Loucy (cell line): ENCODE data around the gene TMEM63A.

Experiments
- H2AFZ ChIP-seq: fragments of 200-600 bp; sonication (generic); 2 replicates; pipeline ENCODE4 v1.6.0; 2016; ENCODE audit warnings: antibody characterized with exemption, mild to moderate bottlenecking, low read length, moderate library complexity
- H3F3A ChIP-seq: fragments of 200-600 bp; 2 replicates; pipeline ENCODE4 v1.6.0; 2016; ENCODE audit warnings: antibody characterized with exemption, low read depth, mild to moderate bottlenecking
- H3K27me3 ChIP-seq: fragments of 200-600 bp; sonication (generic); 2 replicates; pipeline ENCODE4 v1.6.1; 2014; ENCODE audit warnings: low read length, mild to moderate bottlenecking; ENCODE audit not compliant: insufficient read depth, poor library complexity, severe bottlenecking
- H3K36me3 ChIP-seq: fragments of 200-600 bp; sonication (generic); 2 replicates; pipeline ENCODE4 v1.6.1; 2016; ENCODE audit warnings: low read length; ENCODE audit not compliant: insufficient read depth
- H3K4me1 ChIP-seq: fragments of 200-600 bp; sonication (generic); 2 replicates; pipeline ENCODE4 v1.5.1; 2014; ENCODE audit warnings: low read length, mild to moderate bottlenecking; ENCODE audit not compliant: insufficient read depth, poor library complexity, severe bottlenecking
- H3K4me2 ChIP-seq: fragments of 200-600 bp; sonication (generic); 2 replicates; pipeline ENCODE4 v1.6.0; 2014; ENCODE audit warnings: antibody characterized with exemption, low read length, low read depth, mild to moderate bottlenecking; ENCODE audit not compliant: poor library complexity, severe bottlenecking
- H3K4me3 ChIP-seq: fragments of 200-600 bp; sonication (generic); 2 replicates; pipeline ENCODE4 v1.5.1; 2014; ENCODE audit warnings: low read length, mild to moderate bottlenecking, mixed read lengths; ENCODE audit not compliant: poor library complexity, severe bottlenecking
- H3K79me2 ChIP-seq: fragments of 200-600 bp; sonication (generic); 2 replicates; pipeline ENCODE4 v1.6.1; 2014; ENCODE audit warnings: low read length; ENCODE audit not compliant: insufficient read depth
- H3K9ac ChIP-seq: fragments of 200-600 bp; sonication (generic); 2 replicates; pipeline ENCODE4 v1.6.0; 2014; ENCODE audit warnings: mild to moderate bottlenecking, low read depth, low read length, moderate library complexity; ENCODE audit not compliant: poor library complexity, severe bottlenecking
- H3K9me2 ChIP-seq: fragments of 200-600 bp; sonication (generic); replicated peaks from 2 replicates; pipeline ENCODE4 v1.6.1; 2016; ENCODE audit warnings: low read depth, low read length, mixed read lengths
- H3K9me3 ChIP-seq: fragments of 200-600 bp; sonication (generic); 2 replicates; pipeline ENCODE4 v1.6.1; 2014; ENCODE audit warnings: mild to moderate bottlenecking, antibody characterized with exemption, low read length, low read depth; ENCODE audit not compliant: insufficient read depth
- H4K20me1 ChIP-seq: fragments of 200-600 bp; sonication (generic); 2 replicates; pipeline ENCODE4 v1.6.0; 2014; ENCODE audit warnings: antibody characterized with exemption, low read length, mild to moderate bottlenecking; ENCODE audit not compliant: insufficient read depth, poor library complexity, severe bottlenecking
- CTCF ChIP-seq: fragments of 200-600 bp; sonication (generic); conservative IDR thresholded peaks from 2 replicates; pipeline ENCODE4 v1.5.1; 2014; ENCODE audit warnings: mild to moderate bottlenecking, antibody characterized with exemption, low read length
- EZH2phosphoT487 ChIP-seq: fragments of 200-600 bp; IDR thresholded peaks from 2 replicates; pipeline ENCODE4 v1.6.1; 2018; ENCODE audit warnings: antibody characterized with exemption, mild to moderate bottlenecking, moderate library complexity, borderline replicate concordance

The TMEM63A gene

DNA sequence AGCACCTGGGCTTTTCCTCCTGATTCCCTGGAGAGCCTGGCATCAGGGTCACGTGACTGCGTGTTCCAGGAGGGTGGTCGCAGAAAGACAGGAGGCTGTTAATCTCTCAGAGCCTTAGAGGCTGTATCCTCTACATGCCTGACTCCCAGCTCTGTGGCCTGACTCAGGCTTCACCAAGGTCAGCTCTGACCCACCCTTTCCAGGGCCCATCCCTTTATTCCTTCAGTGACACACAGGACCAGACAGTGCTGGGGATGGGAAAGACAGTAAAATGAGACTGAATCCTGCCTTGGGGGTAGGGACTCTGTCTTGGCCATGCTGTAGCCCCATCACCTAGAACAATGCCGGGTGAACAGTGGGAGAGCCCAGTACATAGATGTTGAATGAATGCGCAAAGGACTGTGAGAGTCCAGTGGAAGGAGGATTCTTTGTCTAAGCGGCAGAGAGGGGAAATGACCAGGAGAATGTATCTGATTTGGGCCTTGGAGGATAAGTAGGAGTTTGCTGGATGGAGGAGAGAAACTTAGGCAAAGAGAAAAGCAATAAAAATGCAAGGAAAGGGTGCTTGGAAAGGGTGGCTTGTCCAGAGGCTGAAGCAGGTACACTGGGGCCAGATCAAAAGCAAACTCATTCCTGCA, 39.3 kb downstream of the TMEM63A start:
- H3K9me3 ChIP-seq: no peaks in the 10 kb centered on the region
- no peaks in the 10 kb centered on the region for H3K79me2 ChIP-seq
- H3K36me3 ChIP-seq: peaks cover 13% of the 10 kb centered on the region; the same call in 1 of the 2 replicates
- no peak overlapping the region for H3K9ac ChIP-seq
- H3F3A ChIP-seq: no peaks in the 10 kb centered on the region
- H2AFZ ChIP-seq: no peak overlapping the region
- no peaks in the 10 kb centered on the region for H3K4me1 ChIP-seq
- no peaks in the 10 kb centered on the region for H4K20me1 ChIP-seq
- no peak overlapping the region for H3K4me2 ChIP-seq
- no peak overlapping the region for H3K4me3 ChIP-seq
- H3K9me2 ChIP-seq: no peaks in the 10 kb centered on the region
- TF ChIP-seq EZH2phosphoT487 (no peak), CTCF (no peak)
- H3K27me3 ChIP-seq: no peaks in the 10 kb centered on the region

- H3K36me3 ChIP-seq: peaks cover 12% of the 10 kb centered on the region; the same call in 1 of the 2 replicates
- H3K9me2 ChIP-seq: no peaks in the 10 kb centered on the region
- TF ChIP-seq CTCF: no peak
- no peak for TF ChIP-seq EZH2phosphoT487
- no peaks in the 10 kb centered on the region for H3K9me3 ChIP-seq
- H3K79me2 ChIP-seq: no peaks in the 10 kb centered on the region
- no peaks in the 10 kb centered on the region for H4K20me1 ChIP-seq
- H3K9ac ChIP-seq: no peak overlapping the region
- no peak overlapping the region for H2AFZ ChIP-seq
- H3K4me3 ChIP-seq: no peak overlapping the region
- no peaks in the 10 kb centered on the region for H3K4me1 ChIP-seq
- H3F3A ChIP-seq: no peaks in the 10 kb centered on the region
- H3K4me2 ChIP-seq: no peak overlapping the region
- H3K27me3 ChIP-seq: no peaks in the 10 kb centered on the region
These were observed 40.1 kb downstream of the TMEM63A start for GRCh38 chr1:225842074-225842473.

- H3F3A ChIP-seq: no peaks in the 10 kb centered on the region
- no peaks in the 10 kb centered on the region for H3K9me3 ChIP-seq
- no peaks in the 10 kb centered on the region for H3K27me3 ChIP-seq
- no peaks in the 10 kb centered on the region for H3K79me2 ChIP-seq
- H3K4me2 ChIP-seq: no peak overlapping the region
- TF ChIP-seq CTCF (no peak), EZH2phosphoT487 (no peak)
- H4K20me1 ChIP-seq: no peaks in the 10 kb centered on the region
- no peak overlapping the region for H3K9ac ChIP-seq
- no peak overlapping the region for H3K4me3 ChIP-seq
- H3K36me3 ChIP-seq: no peaks in the 10 kb centered on the region
- H2AFZ ChIP-seq: no peak overlapping the region
- H3K9me2 ChIP-seq: no peaks in the 10 kb centered on the region
- no peaks in the 10 kb centered on the region for H3K4me1 ChIP-seq
These were observed 41.5 kb downstream of the TMEM63A start for GRCh38 chr1:225840713-225841112.
